ENCODE data around the gene YBEY.

The YBEY gene

GRCh38 chr21:46291561-46291960, 5.4 kb downstream of the YBEY start:
- no peak overlapping the region for H3K4me3 ChIP-seq (ENCODE audit: low read length)
- no peak for TF ChIP-seq CTCF (conservative IDR thresholded peaks at IDR 0.05; ENCODE audit: low read depth, low read length)
- DNase-seq (ENCODE audit: low read depth) = no peak

- DNase-seq (ENCODE audit: low read depth) = no peak
- no peak overlapping the region for H3K4me3 ChIP-seq (ENCODE audit: low read length)
- no peak for TF ChIP-seq CTCF (conservative IDR thresholded peaks at IDR 0.05; ENCODE audit: low read depth, low read length)
Measured at GRCh38 chr21:46294647-46295176, 8.6 kb downstream of the YBEY start.

GRCh38 chr21:46295177-46295770, 9.1 kb downstream of the YBEY start:
- TF ChIP-seq CTCF (conservative IDR thresholded peaks at IDR 0.05; ENCODE audit: low read depth, low read length) = no peak
- no peak for DNase-seq (ENCODE audit: low read depth)
- H3K4me3 ChIP-seq (ENCODE audit: low read length) = no peak overlapping the region

DNA sequence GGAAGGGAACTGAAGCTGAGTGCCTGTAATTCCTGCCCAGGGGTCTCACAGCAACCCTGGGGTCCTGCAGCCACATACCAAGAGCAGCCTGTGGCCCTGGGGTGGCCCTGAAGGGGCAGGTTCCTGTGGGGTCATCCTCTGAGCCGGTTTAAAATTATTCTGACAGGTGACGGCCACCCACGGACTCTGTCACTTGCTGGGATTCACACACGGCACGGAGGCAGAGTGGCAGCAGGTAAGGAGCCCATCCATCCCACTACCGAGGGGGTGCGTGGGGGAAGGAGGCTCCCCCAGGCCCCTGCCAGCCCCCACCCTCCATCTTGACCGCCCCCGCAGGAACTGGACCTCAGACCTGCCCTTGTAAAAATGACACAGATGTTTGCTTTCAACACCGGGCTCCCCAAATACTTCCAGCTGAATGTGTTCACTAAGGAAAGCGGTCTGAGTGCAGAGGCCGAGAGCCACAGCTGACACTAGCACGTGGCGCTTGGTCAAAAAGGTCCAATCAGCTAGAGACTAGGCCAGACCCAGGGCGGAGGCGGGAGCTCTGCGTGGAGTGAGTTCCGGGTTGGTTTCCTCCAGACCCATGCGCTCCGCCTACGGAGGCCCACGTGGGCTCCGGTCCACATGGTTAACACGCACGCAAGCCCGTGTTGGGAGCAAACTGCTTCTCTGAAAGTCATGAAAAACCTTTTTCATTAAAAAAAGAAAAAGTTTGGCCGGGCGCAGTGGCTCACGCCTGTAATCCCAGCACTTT, 10.0 kb downstream of the YBEY start:
- DNase-seq (ENCODE audit: low read depth) = no peak
- TF ChIP-seq CTCF (conservative IDR thresholded peaks at IDR 0.05; ENCODE audit: low read depth, low read length) = no peak
- no peak overlapping the region for H3K4me3 ChIP-seq (ENCODE audit: low read length)

GRCh38 chr21:46297338-46298271, 11.5 kb downstream of the YBEY start:
- DNase-seq (ENCODE audit: low read depth) = no peak
- TF ChIP-seq CTCF (conservative IDR thresholded peaks at IDR 0.05; ENCODE audit: low read depth, low read length) = no peak
- H3K4me3 ChIP-seq (ENCODE audit: low read length) = peak overlapping the region; percentile 43

GRCh38 chr21:46299167-46299566, 13.0 kb downstream of the YBEY start:
- H3K4me3 ChIP-seq (ENCODE audit: low read length) = no peak overlapping the region
- DNase-seq (ENCODE audit: low read depth) = no peak
- no peak for TF ChIP-seq CTCF (conservative IDR thresholded peaks at IDR 0.05; ENCODE audit: low read depth, low read length)

Measured in retinal pigment epithelial cell (primary cell).